HG03558 (cell line): ENCODE measurements around the gene FMR1NB.
A peak's percentile ranks its signal among the peaks of the same experiment; 100 is the strongest.

Source experiments
- ATAC-seq: cut with Tn5 transposase; IDR thresholded peaks from one replicate; pipeline ENCODE4 v1.9.1; 2021; ENCODE audit warnings: moderate number of reproducible peaks; ENCODE audit not compliant: unreplicated experiment; ENCODE audit errors: extremely low read depth

Gene FMR1NB, protein sequence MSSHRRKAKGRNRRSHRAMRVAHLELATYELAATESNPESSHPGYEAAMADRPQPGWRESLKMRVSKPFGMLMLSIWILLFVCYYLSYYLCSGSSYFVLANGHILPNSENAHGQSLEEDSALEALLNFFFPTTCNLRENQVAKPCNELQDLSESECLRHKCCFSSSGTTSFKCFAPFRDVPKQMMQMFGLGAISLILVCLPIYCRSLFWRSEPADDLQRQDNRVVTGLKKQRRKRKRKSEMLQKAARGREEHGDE

DNA sequence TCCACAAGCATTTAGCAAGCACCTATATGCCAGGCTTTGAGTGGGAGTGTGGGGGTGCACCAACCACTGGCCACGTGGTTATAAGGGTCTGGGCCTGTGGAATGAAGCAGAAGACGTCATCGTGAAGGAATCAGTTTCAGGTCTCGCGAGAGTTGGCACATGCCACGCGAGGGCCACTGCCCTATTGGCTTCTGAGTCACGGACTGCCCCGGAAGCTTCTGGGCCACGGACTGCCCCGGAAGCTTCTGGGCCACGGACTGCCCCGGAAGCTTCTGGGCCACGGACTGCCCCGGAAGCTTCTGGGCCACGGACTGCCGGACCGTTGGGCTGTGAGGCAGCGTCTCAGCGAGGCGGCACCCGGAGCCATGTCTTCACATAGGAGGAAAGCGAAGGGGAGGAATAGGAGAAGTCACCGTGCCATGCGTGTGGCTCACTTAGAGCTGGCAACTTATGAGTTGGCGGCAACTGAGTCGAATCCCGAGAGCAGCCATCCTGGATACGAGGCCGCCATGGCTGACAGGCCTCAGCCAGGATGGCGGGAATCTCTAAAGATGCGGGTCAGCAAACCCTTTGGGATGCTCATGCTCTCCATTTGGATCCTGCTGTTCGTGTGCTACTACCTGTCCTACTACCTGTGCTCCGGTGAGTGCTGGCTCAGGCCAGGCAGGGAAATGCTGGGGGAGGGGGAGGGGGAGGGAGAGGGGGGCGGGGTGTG lies at the start of gene FMR1NB:
Gene FMR1NB (plus strand): TSS at position 300 of the 715 bp plus-strand sequence. CDS start 66 bp downstream, at position 366.
- no peak for ATAC-seq

DNA sequence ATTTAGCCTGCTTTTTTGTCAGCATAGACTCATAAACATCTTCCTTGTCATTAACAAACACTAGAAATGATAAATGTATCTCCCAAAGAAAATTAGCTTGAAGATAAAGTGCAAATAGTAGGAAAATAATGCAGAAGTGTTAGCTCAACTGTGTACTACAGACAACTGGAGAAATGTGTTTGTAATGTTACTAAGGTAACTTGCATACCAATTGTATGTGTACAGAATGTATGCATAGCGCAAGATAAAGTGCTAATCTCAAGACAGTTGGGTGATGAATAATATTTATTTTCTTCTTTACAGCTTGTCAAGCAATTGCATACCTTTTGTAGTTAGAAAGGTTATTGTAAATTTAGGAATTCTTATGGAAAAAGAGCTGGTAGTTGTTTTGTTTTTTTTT lies 47.3 kb upstream of the FMR1NB start:
- no peak for ATAC-seq

DNA sequence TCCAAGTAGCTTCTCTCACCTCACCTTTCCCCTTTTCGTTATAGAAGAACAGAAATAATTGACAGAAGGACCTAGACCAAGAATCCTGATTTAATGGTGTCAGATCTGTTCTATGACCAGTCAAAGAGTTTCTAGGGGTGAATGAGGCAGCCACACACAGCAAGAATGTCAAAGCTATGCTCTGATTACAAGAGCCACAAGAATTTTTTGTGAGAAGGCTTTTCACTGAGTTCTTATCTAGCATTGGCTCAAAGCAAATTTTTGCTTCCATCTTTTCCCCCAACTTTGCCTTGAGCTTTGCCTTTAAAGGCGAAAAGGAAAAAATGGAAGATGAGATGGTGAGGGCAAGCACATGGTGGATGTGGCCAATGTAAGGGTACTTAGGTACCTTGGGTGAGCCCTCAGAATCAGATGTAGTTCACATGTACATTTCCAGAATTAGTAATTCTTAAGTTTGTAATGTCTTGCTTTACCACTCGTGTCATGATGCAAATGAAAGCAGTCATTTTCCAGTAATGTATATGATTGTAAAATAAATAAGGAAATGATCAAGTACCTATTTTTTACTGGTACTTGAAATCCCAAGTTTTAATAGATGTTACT lies 45.9 kb upstream of the FMR1NB start:
- no peak for ATAC-seq

DNA sequence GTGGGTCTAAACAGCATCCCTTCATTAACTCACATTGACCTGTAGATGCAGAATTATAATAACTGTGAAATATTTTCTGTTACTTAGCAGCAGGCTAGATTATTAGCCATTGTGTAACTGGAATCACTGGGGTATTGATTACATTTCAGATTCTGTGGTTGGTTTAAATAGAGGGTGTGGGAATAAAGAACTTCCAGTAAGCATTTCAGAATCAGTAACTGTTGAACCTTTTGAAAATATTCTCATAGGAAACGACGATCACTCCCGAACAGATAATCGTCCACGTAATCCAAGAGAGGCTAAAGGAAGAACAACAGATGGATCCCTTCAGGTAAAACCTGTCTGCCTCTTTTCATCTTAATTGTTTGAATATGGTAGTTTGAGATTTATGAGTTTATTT lies 35.9 kb upstream of the FMR1NB start:
- ATAC-seq, result no peak

DNA sequence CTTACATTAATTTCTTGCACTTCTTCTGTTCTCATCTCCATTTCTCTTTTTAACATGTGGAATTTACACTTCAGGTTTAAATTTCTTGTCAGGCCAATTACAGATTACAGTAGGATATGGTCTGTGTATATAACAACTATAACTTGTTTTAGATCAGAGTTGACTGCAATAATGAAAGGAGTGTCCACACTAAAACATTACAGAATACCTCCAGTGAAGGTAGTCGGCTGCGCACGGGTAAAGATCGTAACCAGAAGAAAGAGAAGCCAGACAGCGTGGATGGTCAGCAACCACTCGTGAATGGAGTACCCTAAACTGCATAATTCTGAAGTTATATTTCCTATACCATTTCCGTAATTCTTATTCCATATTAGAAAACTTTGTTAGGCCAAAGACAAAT lies 32.6 kb upstream of the FMR1NB start:
- ATAC-seq, result no peak

DNA sequence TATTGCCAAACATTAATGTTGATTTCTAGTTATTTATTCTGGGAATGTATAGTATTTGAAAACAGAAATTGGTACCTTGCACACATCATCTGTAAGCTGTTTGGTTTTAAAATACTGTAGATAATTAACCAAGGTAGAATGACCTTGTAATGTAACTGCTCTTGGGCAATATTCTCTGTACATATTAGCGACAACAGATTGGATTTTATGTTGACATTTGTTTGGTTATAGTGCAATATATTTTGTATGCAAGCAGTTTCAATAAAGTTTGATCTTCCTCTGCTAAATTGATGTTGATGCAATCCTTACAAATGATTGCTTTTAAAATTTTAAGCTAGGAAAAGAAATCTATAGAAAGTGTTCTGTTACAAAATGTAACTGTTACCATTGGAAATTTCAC lies 30.8 kb upstream of the FMR1NB start:
- ATAC-seq, result no peak

DNA sequence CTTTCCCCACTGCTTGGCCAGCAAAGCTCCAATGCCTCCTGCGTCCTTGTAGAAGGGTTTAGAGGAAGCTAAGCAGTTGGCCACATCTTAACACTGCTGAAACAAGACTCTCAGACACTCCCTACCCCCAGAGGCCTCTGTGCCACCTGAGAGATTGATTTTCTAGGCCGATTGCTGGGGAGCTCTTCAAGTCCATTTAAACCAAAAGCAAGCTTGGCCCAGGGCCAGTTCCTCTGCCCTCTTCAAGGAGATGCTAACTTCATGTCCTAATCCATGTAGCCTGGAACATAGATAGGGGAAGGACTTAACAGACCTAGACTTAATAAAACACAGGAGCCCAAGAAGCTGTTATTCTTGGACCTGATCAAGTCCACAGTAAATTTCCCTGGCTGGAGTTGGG lies 27.2 kb upstream of the FMR1NB start:
- ATAC-seq, result no peak

DNA sequence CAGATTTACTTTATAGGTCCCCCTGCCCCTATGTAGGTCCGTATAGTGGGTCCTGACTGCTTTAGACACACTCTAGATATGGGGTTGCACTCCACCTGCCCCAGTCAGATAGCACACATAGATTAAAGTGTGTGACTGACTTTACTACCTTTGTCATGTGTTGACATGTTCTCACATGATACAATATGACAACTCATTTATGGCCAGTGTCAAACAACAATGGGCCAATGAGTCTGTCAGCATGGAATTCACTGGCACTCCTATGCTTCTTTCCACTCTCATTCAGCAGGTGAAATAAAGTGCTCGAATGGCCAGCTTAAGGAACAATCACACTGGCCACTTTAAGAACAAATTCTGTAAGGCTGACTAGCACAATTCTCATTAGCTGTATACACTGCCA lies 23.8 kb upstream of the FMR1NB start:
- no peak for ATAC-seq

DNA sequence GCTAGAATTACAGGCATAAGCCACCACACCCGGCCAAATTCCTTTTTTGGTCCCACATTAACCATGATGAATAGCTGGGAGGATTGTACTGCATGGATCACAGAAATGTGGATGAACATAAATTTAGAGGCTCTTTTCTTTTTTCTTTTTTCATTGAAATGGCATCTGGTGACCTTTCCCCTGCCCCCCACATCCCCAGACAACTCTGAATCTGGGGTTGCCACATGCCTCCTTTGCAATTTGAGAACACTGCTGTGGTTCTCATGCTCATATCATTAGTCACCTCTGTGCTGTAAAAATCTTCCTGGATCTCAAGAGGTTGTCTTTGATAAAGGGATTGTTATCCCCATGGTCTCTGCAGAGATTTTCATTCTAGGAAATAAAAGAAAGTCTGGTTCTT lies 22.8 kb upstream of the FMR1NB start:
- ATAC-seq, result no peak

DNA sequence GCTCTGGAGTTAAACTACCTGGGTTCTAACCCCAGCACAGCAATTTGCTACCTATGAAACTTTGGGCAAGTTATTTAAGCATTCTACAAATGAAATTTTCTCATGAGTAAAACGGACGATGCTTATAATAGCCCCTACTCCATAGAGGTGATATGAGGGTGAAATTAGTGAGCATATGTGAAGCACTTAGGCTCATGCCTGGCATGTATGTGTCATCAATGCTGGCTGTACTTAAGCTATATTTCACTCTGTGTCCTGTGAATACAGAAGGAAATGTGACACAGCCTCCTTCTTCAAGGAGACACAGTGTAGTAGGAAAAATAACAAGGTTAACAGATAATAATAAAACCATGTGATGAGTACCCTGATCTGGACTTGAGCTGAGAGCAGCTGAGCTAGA lies 20.4 kb upstream of the FMR1NB start:
- no peak for ATAC-seq

DNA sequence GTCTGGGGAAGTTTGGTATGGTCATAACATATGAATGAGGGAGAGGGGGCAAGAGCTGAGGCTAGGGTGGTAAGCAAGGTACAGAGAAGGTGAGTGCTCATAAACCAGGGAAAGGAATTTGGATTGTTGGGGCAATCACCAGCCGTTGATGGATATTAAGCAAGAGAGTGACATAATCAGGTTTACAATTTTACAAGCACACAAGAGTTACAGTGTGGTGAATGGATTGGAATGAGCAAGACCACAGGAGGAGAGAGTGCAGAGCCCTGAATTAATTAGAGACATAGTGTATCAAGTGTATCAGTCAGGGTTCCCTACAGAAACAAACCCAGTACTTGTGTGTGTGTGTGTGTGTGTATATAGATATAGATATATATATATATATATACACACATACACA lies 18.7 kb upstream of the FMR1NB start:
- no peak for ATAC-seq

DNA sequence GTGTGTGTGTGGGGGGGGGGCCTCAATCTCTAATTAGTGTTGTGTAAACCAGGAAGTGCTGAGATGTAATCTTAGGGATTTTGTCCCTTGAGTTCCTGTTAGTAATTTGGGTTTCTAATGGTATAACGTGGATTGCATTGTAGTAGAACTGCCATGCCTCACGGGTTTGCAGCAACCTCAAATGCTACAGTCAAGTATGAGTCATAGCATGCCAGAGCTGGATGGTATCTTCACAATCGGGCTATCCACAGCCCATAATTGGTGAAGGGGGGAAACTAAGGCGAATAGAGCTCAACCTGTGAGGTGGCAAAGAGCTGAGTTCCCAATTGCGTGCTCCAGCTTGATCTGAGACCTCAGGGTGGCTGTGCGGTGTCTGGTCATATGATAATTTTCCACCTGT lies 2.2 kb upstream of the FMR1NB start:
- no peak for ATAC-seq

DNA sequence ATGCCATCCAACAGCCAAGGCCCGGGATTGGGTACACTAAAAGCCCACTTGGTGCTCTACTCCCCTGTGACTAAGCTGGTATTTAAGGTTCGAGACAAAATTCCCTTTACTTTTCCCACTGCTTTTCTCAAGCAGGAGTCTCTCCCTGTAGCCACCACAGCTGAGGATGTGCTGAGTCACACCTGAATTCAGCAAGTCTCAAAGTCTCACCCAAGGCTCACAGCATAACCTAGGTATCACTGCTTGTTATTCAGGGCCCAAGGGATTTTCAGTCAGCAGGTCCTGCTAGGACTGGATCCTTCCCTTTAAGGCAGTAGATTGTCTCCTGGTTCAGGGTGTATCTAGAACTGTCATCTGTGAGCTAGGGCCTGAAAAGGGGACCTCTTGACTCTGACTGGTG lies 39.2 kb downstream of the FMR1NB start:
- ATAC-seq, result no peak

DNA sequence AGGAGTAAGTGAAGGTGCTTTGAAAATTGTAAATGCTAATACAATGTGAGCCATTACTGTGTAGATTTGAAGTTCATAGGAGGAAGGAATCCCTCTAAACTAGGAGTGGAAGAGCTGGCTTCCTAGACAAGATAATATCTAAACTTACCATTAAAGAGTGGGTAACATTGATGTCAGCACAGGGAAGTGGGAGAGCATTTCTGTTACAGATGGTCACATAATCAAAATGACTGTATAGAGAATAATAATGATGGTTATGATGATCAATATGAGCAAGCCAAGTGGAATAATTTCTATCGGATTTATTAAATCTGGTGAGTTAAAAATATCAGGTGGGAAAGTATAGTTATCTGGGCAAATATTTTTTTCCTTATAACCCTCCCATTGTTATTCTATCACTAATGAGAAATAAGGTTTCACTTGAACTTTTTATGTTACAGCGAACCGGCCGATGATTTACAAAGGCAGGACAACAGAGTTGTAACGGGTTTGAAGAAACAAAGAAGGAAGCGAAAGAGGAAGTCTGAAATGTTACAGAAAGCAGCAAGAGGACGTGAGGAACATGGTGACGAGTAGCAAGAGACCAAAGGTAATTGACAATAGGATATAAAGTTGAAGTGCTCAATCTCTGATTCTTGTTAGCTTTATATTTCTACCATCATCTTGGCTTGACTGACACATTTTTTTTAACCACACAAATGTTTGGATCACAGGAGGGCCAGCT lies 43.5 kb downstream of the FMR1NB start:
- ATAC-seq, result peak; percentile 79

DNA sequence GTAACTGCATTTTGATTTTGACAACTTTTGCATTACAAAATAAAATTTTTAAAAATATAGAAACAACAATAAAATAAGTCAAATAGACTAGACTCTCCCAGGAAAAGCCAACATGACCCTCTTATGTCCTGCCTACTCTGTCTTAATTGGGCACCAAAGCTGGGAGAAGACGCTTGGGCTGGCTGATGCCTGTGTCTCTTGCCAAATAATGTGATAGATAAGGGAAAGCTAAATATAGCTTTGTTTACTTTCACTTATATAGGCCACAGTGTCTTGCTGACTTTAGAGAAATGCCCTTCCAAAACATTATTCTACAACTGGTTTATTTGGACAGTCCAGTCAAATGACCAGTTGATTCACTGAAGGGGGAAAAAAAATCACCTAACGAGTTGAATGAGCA lies 54.2 kb downstream of the FMR1NB start:
- no peak for ATAC-seq

DNA sequence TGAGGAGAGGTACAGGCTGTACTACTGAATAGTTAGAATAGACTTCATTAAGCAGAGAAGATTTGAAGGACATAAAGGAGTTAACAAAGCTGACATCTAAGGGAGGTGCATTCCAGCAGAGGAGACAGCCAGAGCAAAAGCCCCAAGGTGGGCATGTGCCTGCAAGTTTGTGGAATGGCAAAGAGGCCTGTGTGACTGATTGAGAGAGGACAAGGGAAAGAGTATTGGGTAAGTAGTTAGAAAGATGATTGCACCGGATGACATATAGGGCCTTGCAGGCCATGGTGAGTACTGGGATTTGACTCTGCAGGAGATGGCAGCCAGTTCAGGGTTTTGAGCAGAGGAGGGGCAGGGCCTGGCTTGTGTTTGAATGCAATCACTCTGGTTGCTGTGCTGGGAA lies 55.9 kb downstream of the FMR1NB start:
- ATAC-seq, result no peak

DNA sequence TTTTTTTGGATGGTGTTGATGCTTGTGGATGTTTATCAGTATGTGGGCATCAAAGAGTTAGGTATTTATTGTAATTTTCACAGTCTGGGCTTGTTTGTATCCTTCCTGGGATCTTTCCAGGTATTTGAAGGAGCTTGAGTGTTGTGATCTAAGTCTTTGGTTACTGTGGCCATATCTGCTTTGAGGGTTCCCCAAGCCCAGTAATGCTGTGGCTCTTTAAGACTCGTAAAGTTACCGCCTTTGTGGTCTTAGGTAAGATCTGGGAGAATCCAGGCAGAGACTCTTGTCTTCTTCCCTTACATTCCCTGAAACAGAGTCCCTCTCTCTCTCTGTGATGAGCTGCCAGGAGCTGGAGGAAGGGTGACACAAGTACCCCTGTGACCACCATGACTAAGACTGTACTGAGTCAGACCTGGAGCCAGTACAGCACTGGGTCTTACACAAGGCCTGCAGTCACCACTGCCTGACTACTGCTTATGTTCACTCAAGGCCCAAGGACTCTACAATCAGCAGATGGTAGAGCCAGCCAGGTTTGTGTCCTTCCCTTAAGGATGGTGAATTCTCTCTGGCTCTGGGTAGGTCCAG lies 62.2 kb downstream of the FMR1NB start:
- ATAC-seq, result no peak

DNA sequence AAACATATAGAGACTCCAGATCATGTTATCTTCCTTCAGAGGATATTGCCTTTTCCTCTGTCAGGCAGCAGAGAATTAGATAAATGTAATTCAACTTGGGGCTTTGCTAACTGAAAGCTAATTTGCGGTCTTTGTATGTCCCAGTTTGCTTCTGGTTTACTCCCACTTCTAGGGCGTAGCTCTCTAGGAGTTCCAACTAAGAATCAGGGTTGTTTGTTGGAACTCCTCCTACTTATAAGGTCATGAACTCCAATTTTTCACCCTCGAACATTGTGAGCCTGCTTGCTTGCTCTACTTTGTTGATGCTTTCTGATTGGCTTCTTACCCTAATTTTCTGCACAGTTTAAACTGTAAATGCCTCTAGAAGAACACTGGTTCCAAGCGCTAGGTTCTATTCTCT lies 66.1 kb downstream of the FMR1NB start:
- ATAC-seq, result no peak

DNA sequence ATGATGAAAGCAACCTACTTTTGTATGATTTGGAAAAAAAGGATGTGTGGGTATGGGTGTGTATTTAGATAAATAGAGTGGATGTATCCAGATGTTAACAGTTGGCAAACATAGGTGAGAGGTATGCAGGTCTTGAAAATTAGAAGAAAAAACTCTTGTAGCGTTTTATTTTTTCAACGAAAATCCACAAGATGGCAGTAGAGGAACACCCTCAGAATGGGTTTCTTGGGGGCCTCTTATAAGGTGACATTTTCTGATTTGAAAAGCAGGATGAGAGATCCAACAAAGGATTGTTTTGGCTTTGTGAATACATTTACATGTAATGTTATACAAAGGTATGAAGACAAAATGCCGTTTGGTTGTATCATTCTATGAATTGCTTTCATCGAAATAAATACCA lies 68.3 kb downstream of the FMR1NB start:
- ATAC-seq, result no peak

DNA sequence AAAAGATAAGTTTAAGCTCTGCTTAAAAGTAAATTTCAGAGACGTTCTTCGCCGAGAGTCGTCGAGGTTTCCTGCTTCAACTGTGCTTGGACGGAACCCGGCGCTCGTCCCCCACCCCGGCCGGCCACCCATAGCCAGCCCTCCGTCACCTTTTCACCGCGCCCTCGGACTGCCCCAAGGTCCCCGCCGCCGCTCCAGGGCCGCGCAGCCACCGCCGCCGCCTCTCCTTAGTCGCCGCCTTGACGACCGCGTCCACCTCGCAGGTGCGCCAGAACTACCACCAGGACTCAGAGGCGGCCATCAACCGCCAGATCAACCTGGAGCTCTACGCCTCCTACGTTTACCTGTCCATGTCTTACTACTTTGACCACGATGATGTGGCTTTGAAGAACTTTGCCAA lies 70.8 kb downstream of the FMR1NB start:
- no peak for ATAC-seq

DNA sequence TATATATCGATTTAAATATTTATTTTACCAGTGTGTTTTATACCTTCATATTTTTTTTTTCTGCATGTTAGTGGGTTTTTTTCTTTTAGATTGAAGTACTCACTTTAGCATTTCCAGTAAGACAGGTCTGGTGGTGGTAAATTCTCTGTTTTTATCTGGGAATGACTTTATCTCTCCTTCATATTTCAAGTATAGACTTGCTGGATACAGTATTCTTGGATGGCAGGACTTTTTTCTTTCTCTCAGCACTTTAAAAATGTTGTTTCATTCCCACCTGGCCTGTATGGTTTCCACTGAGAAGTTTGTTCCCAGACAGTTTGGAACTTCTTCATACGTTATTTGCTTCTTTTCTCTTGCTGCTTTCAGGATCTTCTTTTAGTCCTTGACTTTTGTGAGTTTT lies 86.1 kb downstream of the FMR1NB start:
- no peak for ATAC-seq
